ENCODE measurements around the gene LNP1.
"Not testable (repeated sequence)": the region's sequence is repeated elsewhere in the genome, so short reads cannot be mapped to it uniquely, and the experiment has no call there.

DNA sequence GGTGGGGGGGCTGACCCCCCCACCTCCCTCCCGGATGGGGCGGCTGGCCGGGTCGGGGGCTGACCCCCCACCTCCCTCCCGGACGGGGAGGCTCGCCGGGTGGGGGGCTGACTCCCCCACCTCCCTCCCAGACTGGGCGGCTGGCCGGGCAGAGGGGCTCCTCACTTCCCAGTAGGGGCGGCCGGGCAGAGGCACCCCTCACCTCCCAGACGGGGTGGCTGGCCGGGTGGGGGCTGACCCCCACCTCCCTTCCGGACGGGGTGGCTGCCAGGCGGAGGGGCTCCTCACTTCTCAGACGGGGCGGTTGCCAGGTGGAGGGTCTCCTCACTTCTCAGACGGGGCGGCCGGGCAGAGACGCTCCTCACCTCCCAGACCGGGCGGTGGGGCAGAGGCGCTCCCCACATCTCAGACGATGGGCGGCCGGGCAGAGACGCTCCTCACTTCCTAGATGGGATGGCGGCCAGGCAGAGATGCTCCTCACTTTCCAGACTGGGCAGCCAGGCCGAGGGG, 76.6 kb downstream of the LNP1 start:
- TF ChIP-seq POLR2AphosphoS5 (IDR thresholded peaks at IDR 0.05; ENCODE audit: low read depth, low read length); PHF8 (conservative IDR thresholded peaks at IDR 0.05; ENCODE audit: low read depth, low read length): not testable (repeated sequence)
